Naive thymus-derived CD8-positive, alpha-beta T cell (primary cell): ENCODE measurements around the gene LURAP1L. TPM values are rescaled to one million over a fixed set of nuclear protein-coding genes. Genes with fewer than 3 reads are reported as not detected.

Experiments
- ATAC-seq, 2 donors: fragments of 150-1000 bp; cut with Tn5 transposase in 1 of 2; sonication (Bioruptor Pico), chemical (Tn5 transposase) in 1 of 2; 1 replicate in 1 of 2; 2 replicates in 1 of 2; pipeline ENCODE4 v1.10.0; 2021; ENCODE audit warnings: mild to moderate bottlenecking in 2 of 2, moderate library complexity in 2 of 2
- POLR2A ChIA-PET: fragments of 350-600 bp; sonication (Branson Sonifier 250); formaldehyde crosslinking; loops from one replicate; lab custom pipeline; 2021; ENCODE audit warnings: antibody characterized with exemption; lab: Charles Lee
- DNase-seq, 10 donors: peaks; one replicate each; pipeline versions ENCODE4 v3.0.0 to v3.0.0-alpha.2; 2020 to 2022
- H3K27ac Mint-ChIP-seq, 10 donors: one replicate each; pipeline ENCODE4 v1.8.0; 2020 to 2022; ENCODE audit warnings: mild to moderate bottlenecking in 10 of 10, mixed read lengths in 10 of 10, moderate library complexity in 4 of 10, inconsistent platforms in 1 of 10
- H3K27me3 Mint-ChIP-seq, 5 donors: one replicate each; pipeline ENCODE4 v1.8.0; 2021 to 2022; ENCODE audit warnings: mixed read lengths in 5 of 5
- H3K36me3 Mint-ChIP-seq, 3 donors: one replicate each; pipeline ENCODE4 v1.8.0; 2020 to 2022; ENCODE audit warnings: mixed read lengths in 3 of 3, mild to moderate bottlenecking in 2 of 3, inconsistent platforms in 1 of 3
- H3K4me1 Mint-ChIP-seq, 4 donors: one replicate each; pipeline ENCODE4 v1.8.0; 2021 to 2022; ENCODE audit warnings: mixed read lengths in 4 of 4
- H3K4me3 Mint-ChIP-seq, 10 donors: one replicate each; pipeline ENCODE4 v1.8.0; 2020 to 2022; ENCODE audit warnings: mild to moderate bottlenecking in 10 of 10, mixed read lengths in 10 of 10, moderate library complexity in 6 of 10, inconsistent platforms in 1 of 10
- H3K9me3 Mint-ChIP-seq, 9 donors: one replicate each; pipeline ENCODE4 v1.8.0; 2020 to 2022; ENCODE audit warnings: mixed read lengths in 9 of 9, mild to moderate bottlenecking in 3 of 9, inconsistent platforms in 1 of 9, moderate library complexity in 1 of 9
- polyA plus RNA-seq, 3 donors: library from polyadenylated mRNA; unstranded; fragments of 300-500 nt; fragmentation: Illumina TruSeq; gene quantifications; one replicate each; pipeline ENCODE4 v1.2.3, GENCODE V29; 2021
- total RNA-seq, 8 experiments: library from RNA in 2 of 8; stranded (reverse) in 2 of 8; gene quantifications; one replicate each; pipeline ENCODE4 v1.2.3 and lab custom pipeline; 2021 to 2026

Gene LURAP1L
- total RNA-seq (not detected), polyA plus RNA-seq (not detected), total RNA-seq (lab: John Stamatoyannopoulos, UW) (0 reads per million in 6 experiments)

GRCh38 chr9:12774861-12775678 is at the start of gene LURAP1L:
LURAP1L (plus strand) TSS chr9:12775020; CDS start chr9:12775716, 696 bp downstream.
- Mint-ChIP-seq H3K27ac (no peak within 1 kb of the TSS), H3K9me3 (peaks cover 0 to 14% (median 3%) of the 10 kb centered on the region in 9 donors), H3K4me1 (peaks cover 0 to 13% (median 12%) of the 10 kb centered on the region in 4 donors), H3K27me3 (peaks cover 15 to 25% (median 22%) of the 10 kb centered on the region in 5 donors), H3K36me3 (peaks cover 0 to 7% (median 0%) of the 10 kb centered on the region in 3 donors), H3K4me3 (peak within 1 kb of the TSS in 4 of 10 donors; percentile 12 to 57 (median 36))
- POLR2A ChIA-PET = no interaction called here
- DNase-seq = no peak
- ATAC-seq = no peak

- Mint-ChIP-seq H3K36me3 (no peaks in the 10 kb centered on the region), H3K27ac (no peak overlapping the region), H3K27me3 (no peaks in the 10 kb centered on the region), H3K4me1 (no peaks in the 10 kb centered on the region), H3K9me3 (peaks cover 0 to 22% (median 5%) of the 10 kb centered on the region in 9 donors), H3K4me3 (no peak overlapping the region)
- ATAC-seq (no peak), DNase-seq (no peak)
- POLR2A ChIA-PET = interaction anchor here (0.7 kb wide), 1 partner anchor 578 kb away, joined by 4 read pairs; no protein-coding TSS in a partner anchor
These were observed 48.0 kb upstream of the LURAP1L start for GRCh38 chr9:12726795-12727194.

- H3K27me3 Mint-ChIP-seq = no peaks in the 10 kb centered on the region
- POLR2A ChIA-PET = no interaction called here
- H3K9me3 Mint-ChIP-seq = peaks cover 0 to 26% (median 11%) of the 10 kb centered on the region in 9 donors
- no peak overlapping the region for H3K4me3 Mint-ChIP-seq
- no peaks in the 10 kb centered on the region for H3K4me1 Mint-ChIP-seq
- H3K27ac Mint-ChIP-seq = no peak overlapping the region
- DNase-seq (no peak), ATAC-seq (no peak)
- no peaks in the 10 kb centered on the region for H3K36me3 Mint-ChIP-seq
These were observed 44.6 kb upstream of the LURAP1L start for GRCh38 chr9:12730198-12730597.

- DNase-seq (no peak), ATAC-seq (no peak)
- H3K27ac Mint-ChIP-seq = no peak overlapping the region
- no peak overlapping the region for H3K4me3 Mint-ChIP-seq
- no peaks in the 10 kb centered on the region for H3K27me3 Mint-ChIP-seq
- H3K36me3 Mint-ChIP-seq = no peaks in the 10 kb centered on the region
- H3K4me1 Mint-ChIP-seq = no peaks in the 10 kb centered on the region
- peaks cover 0 to 28% (median 11%) of the 10 kb centered on the region in 9 donors for H3K9me3 Mint-ChIP-seq
- POLR2A ChIA-PET = no interaction called here
These were observed 43.9 kb upstream of the LURAP1L start for GRCh38 chr9:12730927-12731326.

GRCh38 chr9:12732971-12733370 is 41.8 kb upstream of the LURAP1L start:
- H3K27me3 Mint-ChIP-seq = no peaks in the 10 kb centered on the region
- peaks cover 0 to 28% (median 11%) of the 10 kb centered on the region in 9 donors for H3K9me3 Mint-ChIP-seq
- POLR2A ChIA-PET = no interaction called here
- H3K27ac Mint-ChIP-seq = no peak overlapping the region
- H3K4me3 Mint-ChIP-seq = no peak overlapping the region
- DNase-seq (no peak), ATAC-seq (no peak)
- H3K36me3 Mint-ChIP-seq = no peaks in the 10 kb centered on the region
- H3K4me1 Mint-ChIP-seq = no peaks in the 10 kb centered on the region

GRCh38 chr9:12735665-12736064 is 39.2 kb upstream of the LURAP1L start:
- no peak overlapping the region for H3K27ac Mint-ChIP-seq
- no peaks in the 10 kb centered on the region for H3K27me3 Mint-ChIP-seq
- H3K4me1 Mint-ChIP-seq = no peaks in the 10 kb centered on the region
- ATAC-seq = no peak
- no peaks in the 10 kb centered on the region for H3K36me3 Mint-ChIP-seq
- H3K4me3 Mint-ChIP-seq = no peak overlapping the region
- DNase-seq = no peak
- POLR2A ChIA-PET = no interaction called here
- peaks cover 5 to 37% (median 16%) of the 10 kb centered on the region in 9 donors for H3K9me3 Mint-ChIP-seq

- no peak for ATAC-seq
- Mint-ChIP-seq H3K4me1 (no peaks in the 10 kb centered on the region), H3K27me3 (no peaks in the 10 kb centered on the region), H3K36me3 (no peaks in the 10 kb centered on the region), H3K9me3 (peaks cover 4 to 53% (median 18%) of the 10 kb centered on the region in 9 donors), H3K27ac (no peak overlapping the region), H3K4me3 (no peak overlapping the region)
- DNase-seq = no peak
- POLR2A ChIA-PET = no interaction called here
These were observed 36.9 kb upstream of the LURAP1L start for GRCh38 chr9:12737871-12738270.

- POLR2A ChIA-PET = no interaction called here
- H3K4me1 Mint-ChIP-seq = no peaks in the 10 kb centered on the region
- H3K9me3 Mint-ChIP-seq = peaks cover 6 to 55% (median 16%) of the 10 kb centered on the region in 9 donors
- DNase-seq (no peak), ATAC-seq (no peak)
- no peaks in the 10 kb centered on the region for H3K36me3 Mint-ChIP-seq
- no peak overlapping the region for H3K27ac Mint-ChIP-seq
- no peaks in the 10 kb centered on the region for H3K27me3 Mint-ChIP-seq
- H3K4me3 Mint-ChIP-seq = no peak overlapping the region
These were observed 35.7 kb upstream of the LURAP1L start for GRCh38 chr9:12739014-12739652.

- no peaks in the 10 kb centered on the region for H3K4me1 Mint-ChIP-seq
- DNase-seq (no peak), ATAC-seq (no peak)
- H3K27ac Mint-ChIP-seq = no peak overlapping the region
- POLR2A ChIA-PET = no interaction called here
- no peaks in the 10 kb centered on the region for H3K27me3 Mint-ChIP-seq
- no peaks in the 10 kb centered on the region for H3K36me3 Mint-ChIP-seq
- H3K9me3 Mint-ChIP-seq = peaks cover 4 to 55% (median 15%) of the 10 kb centered on the region in 9 donors
- no peak overlapping the region for H3K4me3 Mint-ChIP-seq
These were observed 34.0 kb upstream of the LURAP1L start for GRCh38 chr9:12740845-12741244.

GRCh38 chr9:12748016-12748415 is 26.8 kb upstream of the LURAP1L start:
- Mint-ChIP-seq H3K4me3 (no peak overlapping the region), H3K9me3 (peaks cover 0 to 48% (median 9%) of the 10 kb centered on the region in 9 donors), H3K4me1 (no peaks in the 10 kb centered on the region), H3K36me3 (no peaks in the 10 kb centered on the region), H3K27me3 (no peaks in the 10 kb centered on the region), H3K27ac (no peak overlapping the region)
- POLR2A ChIA-PET = no interaction called here
- ATAC-seq = no peak
- no peak for DNase-seq

- no peak overlapping the region for H3K27ac Mint-ChIP-seq
- no peaks in the 10 kb centered on the region for H3K36me3 Mint-ChIP-seq
- H3K4me1 Mint-ChIP-seq = no peaks in the 10 kb centered on the region
- ATAC-seq (no peak), DNase-seq (no peak)
- peaks cover 0 to 2% (median 0%) of the 10 kb centered on the region in 5 donors for H3K27me3 Mint-ChIP-seq
- H3K4me3 Mint-ChIP-seq = no peak overlapping the region
- H3K9me3 Mint-ChIP-seq = peaks cover 0 to 38% (median 9%) of the 10 kb centered on the region in 9 donors
- POLR2A ChIA-PET = no interaction called here
These were observed 25.9 kb upstream of the LURAP1L start for GRCh38 chr9:12748954-12749353.

GRCh38 chr9:12753931-12754330 is 20.9 kb upstream of the LURAP1L start:
- DNase-seq (peak in 1 of 10 donors; percentile 28), ATAC-seq (no peak)
- Mint-ChIP-seq H3K4me1 (no peaks in the 10 kb centered on the region), H3K9me3 (peaks cover 0 to 10% (median 0%) of the 10 kb centered on the region in 9 donors), H3K4me3 (no peak overlapping the region), H3K36me3 (no peaks in the 10 kb centered on the region), H3K27me3 (peaks cover 0 to 2% (median 0%) of the 10 kb centered on the region in 5 donors), H3K27ac (no peak overlapping the region)
- POLR2A ChIA-PET = no interaction called here

- H3K27me3 Mint-ChIP-seq = no peaks in the 10 kb centered on the region
- POLR2A ChIA-PET = no interaction called here
- DNase-seq (no peak), ATAC-seq (no peak)
- no peak overlapping the region for H3K4me3 Mint-ChIP-seq
- no peaks in the 10 kb centered on the region for H3K4me1 Mint-ChIP-seq
- peaks cover 0 to 23% (median 5%) of the 10 kb centered on the region in 9 donors for H3K9me3 Mint-ChIP-seq
- no peaks in the 10 kb centered on the region for H3K36me3 Mint-ChIP-seq
- H3K27ac Mint-ChIP-seq = no peak overlapping the region
These were observed 15.1 kb upstream of the LURAP1L start for GRCh38 chr9:12759761-12760160.
